ENCODE data around the gene ARAP1. TPM values are rescaled to one million over a fixed set of nuclear protein-coding genes. Genes with fewer than 3 reads are reported as not detected.

The ARAP1 gene
- total RNA-seq, 2 donors from 2014 or later = 74.4 to 88.3 TPM

GRCh38 chr11:72655896-72656464 is 96.2 kb downstream of the ARAP1 start:
- H3K27me3 Mint-ChIP-seq (ENCODE audit: insufficient read depth) = no peaks in the 10 kb centered on the region
- DNase-seq = no peak
- no peak overlapping the region for H3K27ac Mint-ChIP-seq
- no peak overlapping the region for H3K4me3 Mint-ChIP-seq
- no peaks in the 10 kb centered on the region for H3K9me3 Mint-ChIP-seq
- no peaks in the 10 kb centered on the region for H3K36me3 Mint-ChIP-seq (ENCODE audit: low read depth)
- no peak for TF ChIP-seq CTCF (conservative IDR thresholded peaks at IDR 0.05)
- H3K36me3 ChIP-seq (ENCODE audit: control insufficient read depth, insufficient read depth, low read length) = no peaks in the 10 kb centered on the region
- H3K27ac ChIP-seq (ENCODE audit: low read depth, low read length) = peak overlapping the region; percentile 86
- H3K4me1 Mint-ChIP-seq = peaks cover 11% of the 10 kb centered on the region
- no peaks in the 10 kb centered on the region for H3K9me3 ChIP-seq (ENCODE audit: control insufficient read depth, low read length)
- WGBS, 2 experiments (ENCODE audit: insufficient coverage in 1 of 2, insufficient read length in 1 of 2) = 78 to 82% methylated on average over 5 to 11 of the region's 11 CpGs
- peaks cover 3% of the 10 kb centered on the region for H3K4me1 ChIP-seq (ENCODE audit: control insufficient read depth, insufficient read depth, low read length)
- no peak overlapping the region for H3K4me3 ChIP-seq (ENCODE audit: low read length)
- no peaks in the 10 kb centered on the region for H3K27me3 ChIP-seq (ENCODE audit: control insufficient read depth, insufficient read depth, low read length, poor library complexity, severe bottlenecking)
- H3K9ac ChIP-seq (ENCODE audit: extremely low read depth, low read length, poor library complexity, severe bottlenecking) = no peak overlapping the region

- Histone ChIP-seq H3K27me3 (ENCODE audit: control insufficient read depth, insufficient read depth, low read length, poor library complexity, severe bottlenecking) (no peaks in the 10 kb centered on the region), H3K27ac (ENCODE audit: low read depth, low read length) (no peak overlapping the region), H3K4me1 (ENCODE audit: control insufficient read depth, insufficient read depth, low read length) (peaks cover 3% of the 10 kb centered on the region), H3K9me3 (ENCODE audit: control insufficient read depth, low read length) (no peaks in the 10 kb centered on the region), H3K9ac (ENCODE audit: extremely low read depth, low read length, poor library complexity, severe bottlenecking) (no peak overlapping the region), H3K36me3 (ENCODE audit: control insufficient read depth, insufficient read depth, low read length) (no peaks in the 10 kb centered on the region), H3K4me3 (ENCODE audit: low read length) (no peak overlapping the region)
- DNase-seq = no peak
- no peak overlapping the region for H3K4me3 Mint-ChIP-seq
- TF ChIP-seq CTCF (conservative IDR thresholded peaks at IDR 0.05) = no peak
- H3K9me3 Mint-ChIP-seq = no peaks in the 10 kb centered on the region
- H3K4me1 Mint-ChIP-seq = peaks cover 6% of the 10 kb centered on the region
- WGBS, 2 experiments (ENCODE audit: insufficient coverage in 1 of 2, insufficient read length in 1 of 2) = 89 to 91% methylated on average over 6 to 8 of the region's 8 CpGs
- H3K36me3 Mint-ChIP-seq (ENCODE audit: low read depth) = no peaks in the 10 kb centered on the region
- H3K27ac Mint-ChIP-seq = no peak overlapping the region
- H3K27me3 Mint-ChIP-seq (ENCODE audit: insufficient read depth) = peaks cover 1% of the 10 kb centered on the region
These were observed 97.2 kb downstream of the ARAP1 start for GRCh38 chr11:72655014-72655413.

GRCh38 chr11:72653649-72654048 is 98.6 kb downstream of the ARAP1 start:
- Mint-ChIP-seq H3K27ac (no peak overlapping the region), H3K36me3 (ENCODE audit: low read depth) (no peaks in the 10 kb centered on the region), H3K27me3 (ENCODE audit: insufficient read depth) (peaks cover 3% of the 10 kb centered on the region), H3K4me3 (no peak overlapping the region), H3K9me3 (no peaks in the 10 kb centered on the region), H3K4me1 (peaks cover 6% of the 10 kb centered on the region)
- Histone ChIP-seq H3K36me3 (ENCODE audit: control insufficient read depth, insufficient read depth, low read length) (no peaks in the 10 kb centered on the region), H3K4me1 (ENCODE audit: control insufficient read depth, insufficient read depth, low read length) (peaks cover 3% of the 10 kb centered on the region), H3K27ac (ENCODE audit: low read depth, low read length) (peak overlapping the region; percentile 87), H3K9me3 (ENCODE audit: control insufficient read depth, low read length) (no peaks in the 10 kb centered on the region), H3K27me3 (ENCODE audit: control insufficient read depth, insufficient read depth, low read length, poor library complexity, severe bottlenecking) (no peaks in the 10 kb centered on the region), H3K4me3 (ENCODE audit: low read length) (no peak overlapping the region), H3K9ac (ENCODE audit: extremely low read depth, low read length, poor library complexity, severe bottlenecking) (no peak overlapping the region)
- 89 to 100% methylated on average over 2 to 3 of the region's 3 CpGs for WGBS, 2 experiments (ENCODE audit: insufficient coverage in 1 of 2, insufficient read length in 1 of 2)
- TF ChIP-seq CTCF (conservative IDR thresholded peaks at IDR 0.05) = no peak
- DNase-seq = no peak

All from endodermal cell (in vitro differentiated cells).